ENCODE results near the gene DGKI. TPM values are rescaled to one million over a fixed set of nuclear protein-coding genes. Genes with fewer than 3 reads are reported as not detected.

The DGKI gene
- total RNA-seq, 1 experiment from 2014 or later: 0.55 TPM

DNA sequence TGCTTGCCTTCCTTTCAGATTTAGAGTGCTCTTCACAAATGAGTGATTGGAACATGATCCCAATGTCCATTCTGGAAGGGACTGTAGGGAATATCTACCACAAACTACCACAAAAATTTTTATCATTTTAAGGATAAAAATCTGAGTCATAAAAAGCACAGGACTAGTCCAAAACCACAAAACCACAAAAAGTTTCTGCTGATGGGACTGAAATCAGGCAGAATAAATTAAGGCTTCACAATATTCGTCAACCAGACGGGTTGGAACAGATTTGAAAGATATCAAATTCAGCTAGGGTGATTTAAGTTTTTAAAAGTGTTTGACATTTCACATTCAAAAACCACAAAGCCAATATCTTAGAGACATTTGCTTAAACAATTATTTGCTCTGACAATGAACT lies 403.2 kb downstream of the DGKI start:
- no peak overlapping the region for H3K9ac ChIP-seq (ENCODE audit: extremely low read depth, insufficient read length, low read length)
- no peaks in the 10 kb centered on the region for H3K23me2 ChIP-seq (ENCODE audit: insufficient read length, low read depth, low read length, poor library complexity, severe bottlenecking)
- Mint-ChIP-seq H3K27me3 (ENCODE audit: low read depth) (no peaks in the 10 kb centered on the region), H3K4me3 (no peak overlapping the region), H3K36me3 (ENCODE audit: insufficient read depth in 1 of 3, low read depth in 3 of 3) (no peaks in the 10 kb centered on the region), H3K27ac (no peak overlapping the region), H3K4me1 (peaks cover 9 to 11% of the 10 kb centered on the region in 2 experiments), H3K9me3 (peaks cover 0 to 2% of the 10 kb centered on the region in 2 experiments; a peak in 1 of 5 replicates)
- H2BK5ac ChIP-seq (ENCODE audit: insufficient read length, low read length): no peak overlapping the region
- WGBS (ENCODE audit: extremely low coverage, insufficient read length, low lambda C conversion rate): no CpG with 5 or more reads among the region's 2 CpGs
- no peak overlapping the region for H4K8ac ChIP-seq (replicated peaks; ENCODE audit: insufficient read length, low read depth, low read length)
- H2BK12ac ChIP-seq (ENCODE audit: insufficient read length, low read depth, low read length): no peak overlapping the region
- no peak overlapping the region for H2BK120ac ChIP-seq (ENCODE audit: low read depth, low read length, poor library complexity, severe bottlenecking)
- H3K4me1 ChIP-seq (ENCODE audit: insufficient read depth, low read length): no peaks in the 10 kb centered on the region; the same call in 1 of the 2 replicates
- no peak overlapping the region for H3K14ac ChIP-seq (ENCODE audit: insufficient read depth, low read length)
- H2BK20ac ChIP-seq (ENCODE audit: low read depth, low read length, poor library complexity, severe bottlenecking): no peak overlapping the region
- H3K4me2 ChIP-seq (ENCODE audit: insufficient read depth, insufficient read length, low read length): no peak overlapping the region
- H4K20me1 ChIP-seq (ENCODE audit: control insufficient read depth, insufficient read depth, insufficient read length): no peaks in the 10 kb centered on the region
- DNase-seq: no peak
- H3K23ac ChIP-seq (ENCODE audit: insufficient read length, low read depth, low read length): no peak overlapping the region
- H4K5ac ChIP-seq (ENCODE audit: insufficient read length, low read depth, low read length): no peak overlapping the region
- no peak overlapping the region for H3K56ac ChIP-seq (ENCODE audit: insufficient read length, low read depth, low read length)
- H3K9me3 ChIP-seq (ENCODE audit: control insufficient read depth, low read depth, low read length): no peaks in the 10 kb centered on the region
- no peak overlapping the region for H3K27ac ChIP-seq (ENCODE audit: insufficient read length, low read depth, low read length)
- H3K79me2 ChIP-seq (ENCODE audit: insufficient read depth, low read length): no peaks in the 10 kb centered on the region
- no peaks in the 10 kb centered on the region for H3K27me3 ChIP-seq (ENCODE audit: insufficient read depth, low read length)
- no peak overlapping the region for H2AFZ ChIP-seq (ENCODE audit: low read length)
- no peak for TF ChIP-seq CTCF (conservative IDR thresholded peaks at IDR 0.05)
- H2AK5ac ChIP-seq (ENCODE audit: insufficient read length, low read length): no peak overlapping the region
- no peak overlapping the region for H2BK15ac ChIP-seq (ENCODE audit: low read depth, low read length)
- no peak overlapping the region for H3T11ph ChIP-seq (ENCODE audit: low read length)
- no peak overlapping the region for H4K91ac ChIP-seq (ENCODE audit: insufficient read length, low read depth, low read length)
- no peak overlapping the region for H3K4ac ChIP-seq (ENCODE audit: low read depth, low read length)
- H3K18ac ChIP-seq (ENCODE audit: insufficient read length, low read depth, low read length): no peak overlapping the region
- H3K79me1 ChIP-seq (ENCODE audit: insufficient read depth, low read depth, low read length, poor library complexity, severe bottlenecking): no peaks in the 10 kb centered on the region
